ENCODE data around the gene PMM2.

GRCh38 chr16:8849411-8850011 is 51.9 kb downstream of the PMM2 start:
- no peak for TF ChIP-seq CTCF (conservative IDR thresholded peaks at IDR 0.05; ENCODE audit: low read length)
- TF ChIP-seq EZH2phosphoT487 (IDR thresholded peaks at IDR 0.05; ENCODE audit: borderline replicate concordance), result no peak

All from Loucy (cell line).